K562 (cell line): Measurements from ENCODE around the gene PMF1. TPM values are rescaled to one million over a fixed set of nuclear protein-coding genes. Genes with fewer than 3 reads are reported as not detected.
"Not testable (repeated sequence)": the region's sequence is repeated elsewhere in the genome, so short reads cannot be mapped to it uniquely, and the experiment has no call there.

Experiments used
- ATAC-seq: fragments of 200-7000 bp; cut with Tn5 transposase; 3 replicates; pipeline ENCODE4 v1.9.1; 2020; ENCODE audit warnings: moderate library complexity
- BruUV-seq: library from RNA; stranded (reverse); fragments of 400-500 nt; replicated peaks from 2 replicates; lab custom pipeline; 2021; lab: Mats Ljungman, UMichigan
- CTCF ChIA-PET: fragments of 300-600 bp; formaldehyde crosslinking; extraction: SDS; loops from one replicate; lab custom pipeline; 2021; ENCODE audit warnings: low intra/inter-chr PET ratio; lab: Yijun Ruan, JAX
- POLR2A ChIA-PET: fragments of 300-600, 350-650 bp; sonication (Branson Sonifier 250); formaldehyde crosslinking; extraction: SDS; loops from one replicate; lab custom pipeline; 2021; ENCODE audit warnings: antibody characterized with exemption, inconsistent platforms; lab: Yijun Ruan, JAX
- DNase-seq, 4 experiments: peaks; one replicate each; pipeline versions ENCODE4 v3.0.0 to v3.0.0-alpha.2; 2011 to 2018; ENCODE audit warnings: low spot score in 3 of 4, mixed read lengths in 3 of 4; ENCODE audit errors: extremely low read depth in 1 of 4
- FAIRE-seq: peaks from 2 replicates; lab custom pipeline; 2011; peaks lifted over from hg19 to GRCh38; lab: Jason Lieb, UNC
- H2AFZ ChIP-seq: 2 replicates; pipeline ENCODE4 v1.6.0; 2011; ENCODE audit warnings: low read depth, low read length, control low read depth, inconsistent platforms
- H3K27ac ChIP-seq: fragments of 200-600 bp; 3 replicates; pipeline ENCODE4 v1.8.0; 2011; ENCODE audit warnings: low read depth, mild to moderate bottlenecking, control low read depth, inconsistent platforms, low read length, moderate library complexity, mixed read lengths; ENCODE audit errors: extremely low read depth
- H3K27me3 ChIP-seq, 2 experiments: fragments of 300-600 bp in 1 of 2; 2 replicates in 1 of 2; 3 replicates in 1 of 2; pipeline versions ENCODE4 v1.6.0 to v1.8.0; 2011; ENCODE audit warnings: inconsistent platforms in 2 of 2, low read length in 2 of 2, mild to moderate bottlenecking in 1 of 2, mixed read lengths in 1 of 2, moderate library complexity in 1 of 2; ENCODE audit not compliant: control insufficient read depth in 2 of 2, insufficient read depth in 2 of 2
- H3K36me3 ChIP-seq: fragments of 300-600 bp; 3 replicates; pipeline ENCODE4 v1.8.0; 2011; ENCODE audit warnings: mild to moderate bottlenecking, low read length, inconsistent platforms; ENCODE audit not compliant: control insufficient read depth, insufficient read depth
- H3K4me1 ChIP-seq, 2 experiments: fragments of 200-600 bp in 1 of 2; replicated peaks in 1 of 2; 2 replicates in 1 of 2; 3 replicates in 1 of 2; pipeline versions ENCODE4 v1.5.1 to v1.8.0; 2011; ENCODE audit warnings: inconsistent platforms in 2 of 2, low read length in 2 of 2, mild to moderate bottlenecking in 1 of 2, mixed read lengths in 1 of 2, moderate library complexity in 1 of 2; ENCODE audit not compliant: control insufficient read depth in 2 of 2, insufficient read depth in 2 of 2
- H3K4me2 ChIP-seq: 2 replicates; pipeline ENCODE4 v1.6.1; 2011; ENCODE audit warnings: low read length, control low read depth, inconsistent platforms, mixed read lengths; ENCODE audit not compliant: insufficient read depth
- H3K4me3 ChIP-seq: fragments of 200-600 bp; sonication (generic), shearing (Covaris generic); 2 replicates; pipeline ENCODE4 v1.5.1; 2016; ENCODE audit warnings: control low read depth, inconsistent platforms
- H3K79me2 ChIP-seq: fragments of 200-600 bp; 3 replicates; pipeline ENCODE4 v1.8.0; 2011; ENCODE audit warnings: low read length, inconsistent platforms; ENCODE audit not compliant: control insufficient read depth, insufficient read depth
- H3K9ac ChIP-seq, 2 experiments: 2 replicates each; pipeline versions ENCODE4 v1.6.0 to v1.6.1; 2011; ENCODE audit warnings: low read depth in 2 of 2, low read length in 2 of 2, control low read depth in 1 of 2, inconsistent platforms in 1 of 2, mild to moderate bottlenecking in 1 of 2, mixed read lengths in 1 of 2; ENCODE audit not compliant: insufficient read depth in 1 of 2
- H3K9me1 ChIP-seq: one replicate; pipeline ENCODE4 v1.6.0; 2011; ENCODE audit warnings: inconsistent platforms, mild to moderate bottlenecking, low read length, moderate library complexity; ENCODE audit not compliant: control insufficient read depth, insufficient read depth
- H3K9me3 ChIP-seq: replicated peaks from 2 replicates; pipeline ENCODE4 v1.5.1; 2011; ENCODE audit warnings: low read depth, low read length, inconsistent platforms; ENCODE audit not compliant: control insufficient read depth, insufficient read depth
- H4K20me1 ChIP-seq: replicated peaks from 2 replicates; pipeline ENCODE4 v1.6.1; 2011; ENCODE audit warnings: low read length, inconsistent platforms, mixed read lengths; ENCODE audit not compliant: control insufficient read depth, insufficient read depth
- HDGF ChIP-seq: fragments of 450-650 bp; IDR thresholded peaks from 2 replicates; pipeline ENCODE4 v1.6.1; 2016
- MTA3 ChIP-seq: fragments of 450-650 bp; formaldehyde crosslinking; IDR thresholded peaks from 2 replicates; pipeline ENCODE4 v1.6.1; 2017; ENCODE audit warnings: mild to moderate bottlenecking, borderline replicate concordance
- PHB2 ChIP-seq: fragments of 450-650 bp; IDR thresholded peaks from 2 replicates; pipeline ENCODE4 v1.6.1; 2017; ENCODE audit warnings: low read depth
- POLR2G ChIP-seq: fragments of 200-400 bp; formaldehyde crosslinking; IDR thresholded peaks from 2 replicates; pipeline ENCODE4 v1.6.1; 2017; ENCODE audit warnings: low read depth, mild to moderate bottlenecking, antibody characterized with exemption, low read length, moderate library complexity
- RBFOX2 ChIP-seq: fragments of 200-400 bp; formaldehyde crosslinking; IDR thresholded peaks from 2 replicates; pipeline ENCODE4 v1.6.1; 2017; ENCODE audit warnings: low read depth, mild to moderate bottlenecking, low read length, moderate library complexity
- RBM22 ChIP-seq: fragments of 200-400 bp; formaldehyde crosslinking; IDR thresholded peaks from 2 replicates; pipeline ENCODE4 v1.6.1; 2018; ENCODE audit warnings: low read length, low read depth; ENCODE audit not compliant: poor library complexity, severe bottlenecking
- RBM25 ChIP-seq: fragments of 200-400 bp; formaldehyde crosslinking; IDR thresholded peaks from 2 replicates; pipeline ENCODE4 v1.6.1; 2018; ENCODE audit warnings: low read length, low read depth, moderate library complexity; ENCODE audit not compliant: severe bottlenecking
- TCF7L2 ChIP-seq: fragments of 150-350 bp; IDR thresholded peaks from 2 replicates; pipeline ENCODE4 v1.6.1; 2016; ENCODE audit warnings: low read depth, mild to moderate bottlenecking, low read length, moderate library complexity
- WHSC1 ChIP-seq: IDR thresholded peaks from one replicate; pipeline ENCODE4 v1.6.1; 2012; ENCODE audit warnings: low read length, control low read depth, inconsistent platforms
- ZNF146 ChIP-seq: IDR thresholded peaks from one replicate; pipeline ENCODE4 v1.6.1; 2018; ENCODE audit warnings: missing compliant biosample characterization; ENCODE audit not compliant: unreplicated experiment
- ZNF717 ChIP-seq: fragments of 250-450 bp; sonication (Bioruptor Pico); IDR thresholded peaks from 2 replicates; pipeline ENCODE4 v1.5.0; 2021
- WGBS: fragments of 100-300 bp; shearing (Covaris generic); methylation state at CpG from one replicate; pipeline ENCODE4 v1.1.6; 2016; ENCODE audit warnings: low coverage, mixed read lengths; ENCODE audit not compliant: insufficient coverage; ENCODE audit errors: missing lambda C conversion rate; 5-methylcytosine and 5-hydroxymethylcytosine counted together
- in situ Hi-C: fragments of 300-500 bp; cut with MboI; formaldehyde crosslinking; loops from 4 replicates; pipeline ENCODE4 v1.15.0; 2018; ENCODE audit warnings: inconsistent platforms, mixed read lengths
- intact Hi-C: fragments of 100-400 bp; cut with micrococcal nuclease; formaldehyde crosslinking; loops from 2 replicates; pipeline ENCODE4 v1.14.2; 2022
- polyA plus RNA-seq, 8 experiments: library from polyadenylated mRNA; depleted of rRNA in 4 of 8; stranded (reverse) in 5 of 8; unstranded in 3 of 8; fragments of >200 nt; fragmentation: Nextera tagmentation in 2 of 8; fragmentation: Illumina TruSeq in 1 of 8; extraction: Ambion mirVana in 2 of 8; extraction: Trizol in 1 of 8; gene quantifications; 2 replicates each; pipeline versions ENCODE4 v1.2.1 to v1.2.3, GENCODE V29; 2011 to 2014; ENCODE audit warnings: inconsistent platforms in 1 of 8, missing spikeins in 1 of 8
- total RNA-seq, 7 experiments: library from RNA; depleted of rRNA in 6 of 7; stranded (reverse); fragments of >200 nt in 6 of 7; fragmentation: Illumina TruSeq in 2 of 7; extraction: Trizol in 2 of 7; gene quantifications; 2 replicates each; pipeline versions ENCODE4 v1.2.1 to v1.2.3, GENCODE V29; 2011 to 2021; ENCODE audit warnings: low replicate concordance in 1 of 7
- TF ChIP-seq, protein P1 (sequence below): fragments of 250-450 bp; sonication (Bioruptor Pico); IDR thresholded peaks from 2 replicates; pipeline ENCODE4 v1.4.0; 2020; ENCODE audit warnings: mild to moderate bottlenecking
- TF ChIP-seq, protein P2 (sequence below): fragments of 450-650 bp; formaldehyde crosslinking; IDR thresholded peaks from 2 replicates; pipeline ENCODE4 v1.4.0; 2020; ENCODE audit warnings: mild to moderate bottlenecking

PMF1 gene
- total and polyA plus RNA-seq, 9 of the 15 experiments (the other 6 are each of a cell fraction or from before 2014, with no cell fraction given): 9.4 to 92.9 (median 71.0) TPM

DNA sequence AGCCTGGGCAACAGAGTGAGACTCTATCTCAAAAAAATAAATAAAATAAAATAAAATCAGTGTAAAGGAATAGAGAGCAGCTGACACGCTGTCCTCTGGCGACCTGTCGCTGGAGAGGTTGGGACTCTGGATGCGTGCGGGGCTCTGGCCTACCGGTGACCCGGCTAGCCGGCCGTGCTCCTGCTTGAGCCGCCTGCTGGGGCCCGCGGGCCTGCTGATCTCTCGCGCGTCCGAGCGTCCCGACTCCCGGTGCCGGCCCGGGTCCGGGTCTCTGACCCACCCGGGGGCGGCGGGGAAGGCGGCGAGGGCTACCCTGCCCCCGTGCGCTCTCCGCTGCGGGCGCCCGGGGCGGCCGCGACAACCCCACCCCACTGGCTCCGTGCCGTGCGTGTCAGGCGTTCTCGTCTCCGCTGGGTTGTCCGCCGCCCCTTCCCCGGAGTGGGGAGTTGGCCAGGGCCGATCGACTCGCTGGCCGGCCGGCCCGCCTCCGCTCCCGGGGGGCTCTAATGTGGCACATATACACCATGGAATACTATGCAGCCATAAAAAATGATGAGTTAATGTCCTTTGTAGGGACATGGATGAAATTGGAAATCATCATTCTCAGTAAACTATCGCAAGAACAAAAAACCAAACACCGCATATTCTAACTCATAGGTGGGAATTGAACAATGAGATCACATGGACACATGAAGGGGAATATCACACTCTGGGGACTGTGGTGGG, 3.7 kb downstream of the PMF1 start:
- ATAC-seq, H3K9ac ChIP-seq, H3K4me2 ChIP-seq, CTCF ChIA-PET, H3K27me3 ChIP-seq, H3K9me1 ChIP-seq, H2AFZ ChIP-seq, intact Hi-C loops, H3K9me3 ChIP-seq, H3K4me3 ChIP-seq, in situ Hi-C loops, DNase-seq, H3K27ac ChIP-seq, BruUV-seq, H4K20me1 ChIP-seq, POLR2A ChIA-PET: not testable (repeated sequence)
- WGBS: 88% methylated on average over 22 of the region's 55 CpGs
- H3K4me1 ChIP-seq: peaks cover 11 to 17% of the 10 kb centered on the region in 2 experiments; a peak in 4 of 5 replicates
- peak; percentile 100 for FAIRE-seq
- peak; percentile 16; the same call in 1 of the 2 replicates for TF ChIP-seq RBFOX2
- TF ChIP-seq POLR2G: 0 out of 2 replicates have a peak, but pooled peaks have one; percentile 25
- TF ChIP-seq RBM25: peak; percentile 45
- peak; percentile 20 for TF ChIP-seq ZNF146 (CRISPR knock-in tag)
- peaks cover 31% of the 10 kb centered on the region for H3K79me2 ChIP-seq
- H3K36me3 ChIP-seq: peaks cover 34% of the 10 kb centered on the region; the same call in 2 of the 3 replicates

DNA sequence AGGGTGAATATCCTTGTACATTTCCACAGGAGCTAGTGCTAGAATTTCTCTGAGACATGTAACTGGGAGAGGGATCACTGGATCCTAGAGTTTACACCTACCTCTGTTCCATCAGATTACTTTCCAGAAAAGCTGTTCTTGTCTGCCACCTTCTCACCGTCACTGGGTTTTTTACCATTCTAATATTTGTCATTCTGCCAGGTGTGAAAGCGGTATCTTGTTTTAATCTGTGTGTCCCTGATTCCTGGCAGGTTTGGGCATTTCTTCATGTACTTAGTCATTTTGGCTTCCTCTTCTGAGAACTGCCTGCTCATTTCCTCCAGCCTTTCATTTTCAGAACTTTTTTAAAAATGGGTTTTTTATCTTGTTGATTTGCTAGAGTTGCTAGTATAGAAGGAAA, 5.1 kb downstream of the PMF1 start:
- no peak overlapping the region for H3K4me3 ChIP-seq
- H3K9me1 ChIP-seq: no peaks in the 10 kb centered on the region
- peaks cover 7 to 11% of the 10 kb centered on the region in 2 experiments; a peak in 4 of 5 replicates for H3K4me1 ChIP-seq
- FAIRE-seq (no peak), ATAC-seq (no peak)
- H3K27ac ChIP-seq: no peak overlapping the region
- H4K20me1 ChIP-seq: no peaks in the 10 kb centered on the region
- peaks cover 31% of the 10 kb centered on the region for H3K79me2 ChIP-seq
- CTCF ChIA-PET: interaction anchor here (0.6 kb wide), 1 partner anchor 121 kb away, joined by 7 read pairs; no protein-coding TSS in a partner anchor
- in situ Hi-C loops: no loop called here
- no peak for TF ChIP-seq WHSC1
- TF ChIP-seq, protein P1, sequence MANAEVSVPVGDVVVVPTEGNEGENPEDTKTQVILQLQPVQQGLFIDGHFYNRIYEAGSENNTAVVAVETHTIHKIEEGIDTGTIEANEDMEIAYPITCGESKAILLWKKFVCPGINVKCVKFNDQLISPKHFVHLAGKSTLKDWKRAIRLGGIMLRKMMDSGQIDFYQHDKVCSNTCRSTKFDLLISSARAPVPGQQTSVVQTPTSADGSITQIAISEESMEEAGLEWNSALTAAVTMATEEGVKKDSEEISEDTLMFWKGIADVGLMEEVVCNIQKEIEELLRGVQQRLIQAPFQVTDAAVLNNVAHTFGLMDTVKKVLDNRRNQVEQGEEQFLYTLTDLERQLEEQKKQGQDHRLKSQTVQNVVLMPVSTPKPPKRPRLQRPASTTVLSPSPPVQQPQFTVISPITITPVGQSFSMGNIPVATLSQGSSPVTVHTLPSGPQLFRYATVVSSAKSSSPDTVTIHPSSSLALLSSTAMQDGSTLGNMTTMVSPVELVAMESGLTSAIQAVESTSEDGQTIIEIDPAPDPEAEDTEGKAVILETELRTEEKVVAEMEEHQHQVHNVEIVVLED: no peak
- TF ChIP-seq PHB2: no peak
- no peak for TF ChIP-seq RBM22
- TF ChIP-seq MTA3: no peak
- TF ChIP-seq, protein P2, sequence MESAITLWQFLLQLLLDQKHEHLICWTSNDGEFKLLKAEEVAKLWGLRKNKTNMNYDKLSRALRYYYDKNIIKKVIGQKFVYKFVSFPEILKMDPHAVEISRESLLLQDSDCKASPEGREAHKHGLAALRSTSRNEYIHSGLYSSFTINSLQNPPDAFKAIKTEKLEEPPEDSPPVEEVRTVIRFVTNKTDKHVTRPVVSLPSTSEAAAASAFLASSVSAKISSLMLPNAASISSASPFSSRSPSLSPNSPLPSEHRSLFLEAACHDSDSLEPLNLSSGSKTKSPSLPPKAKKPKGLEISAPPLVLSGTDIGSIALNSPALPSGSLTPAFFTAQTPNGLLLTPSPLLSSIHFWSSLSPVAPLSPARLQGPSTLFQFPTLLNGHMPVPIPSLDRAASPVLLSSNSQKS (CRISPR knock-in tag): no peak
- TF ChIP-seq TCF7L2: no peak
- TF ChIP-seq ZNF717: no peak
- TF ChIP-seq HDGF: no peak
- TF ChIP-seq, all 486 proteins: peak for 0
- Histone ChIP-seq H3K9me3 (no peaks in the 10 kb centered on the region; the same call in 1 of the 2 replicates), H2AFZ (no peak overlapping the region), H3K9ac (no peak overlapping the region), H3K27me3 (no peaks in the 10 kb centered on the region), H3K4me2 (no peak overlapping the region), H3K36me3 (peaks cover 40% of the 10 kb centered on the region; the same call in 2 of the 3 replicates)
- 45% methylated on average over 2 of the region's 2 CpGs for WGBS
- POLR2A ChIA-PET: interaction anchor here (0.7 to 0.9 kb wide), 2 partner anchors 24 to 44 kb away, joined by 3 to 4 read pairs; partner anchors contain the start of gene SLC25A44
- intact Hi-C loops: no loop called here
- DNase-seq: no peak
- no TSS peak for BruUV-seq
